NCI-H146 treated with DMSO at 0.1 percent for 48 hours (cell line): ENCODE measurements around the gene ZCCHC24.
A peak's percentile ranks its signal among the peaks of the same experiment; 100 is the strongest.
"Not testable (repeated sequence)": the region's sequence is repeated elsewhere in the genome, so short reads cannot be mapped to it uniquely, and the experiment has no call there.

Source experiments
- DNase-seq: peaks from one replicate; lab custom pipeline; 2025; ENCODE audit not compliant: unreplicated experiment; lab: John Stamatoyannopoulos, UW

The ZCCHC24 gene

DNA sequence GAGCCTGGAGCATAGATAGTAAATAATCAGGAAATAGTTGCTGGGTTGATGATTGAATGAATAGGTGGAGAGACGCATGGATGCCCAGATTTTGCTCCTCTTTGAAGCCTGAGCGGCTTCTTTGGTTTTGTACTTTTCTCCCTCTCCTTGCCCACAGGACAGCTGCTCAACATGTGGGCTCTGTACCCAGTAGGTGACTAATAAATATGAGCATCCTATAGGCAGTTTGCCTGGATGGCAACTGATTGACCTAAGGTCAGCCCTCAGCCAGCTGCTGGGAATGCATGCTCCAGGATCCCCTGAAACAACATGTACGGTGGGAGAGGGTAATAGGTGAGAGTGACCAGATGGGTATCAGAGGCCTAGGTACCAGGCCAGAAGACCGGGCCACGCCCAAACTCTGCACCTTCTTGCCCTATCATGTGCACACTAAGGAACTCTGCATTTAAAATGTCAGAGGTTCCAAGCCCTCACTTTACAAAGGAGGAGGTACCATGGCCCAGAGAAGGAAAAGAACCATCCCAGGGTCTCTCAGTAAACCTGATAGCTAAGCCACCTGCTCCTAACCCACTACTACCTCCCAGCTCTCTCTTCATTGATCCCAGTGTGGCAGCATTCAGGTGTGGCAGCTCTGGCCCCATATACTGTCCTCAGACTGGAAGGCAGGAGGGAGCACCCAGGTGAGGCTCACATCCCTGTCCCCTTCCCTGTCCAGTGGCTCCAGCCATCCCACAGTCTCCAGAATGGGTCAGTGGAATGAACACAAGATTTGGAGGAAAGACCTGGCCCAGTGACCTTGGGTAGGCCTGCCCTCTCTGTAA lies 2.7 kb upstream of the ZCCHC24 start:
- DNase-seq: no peak

DNA sequence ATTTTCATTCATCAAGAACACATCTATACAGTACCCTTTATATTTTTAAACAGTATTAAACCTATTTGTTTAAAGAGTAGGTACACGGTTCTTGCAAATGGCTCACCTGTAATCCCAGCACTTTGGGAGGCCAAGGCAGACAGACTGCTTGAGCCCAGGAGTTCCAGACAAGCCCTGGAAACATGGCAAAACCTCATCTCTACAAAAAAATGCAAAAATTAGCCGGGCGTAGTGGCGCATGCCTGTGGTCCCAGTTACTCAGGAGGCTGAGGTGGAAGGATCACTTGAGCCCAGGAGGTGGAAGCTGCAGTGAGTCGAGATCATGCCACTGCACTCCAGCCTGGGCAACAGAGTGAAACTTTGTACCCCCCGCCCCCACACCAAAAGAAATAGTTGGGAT lies 1.8 kb upstream of the ZCCHC24 start:
- DNase-seq: not testable (repeated sequence)

DNA sequence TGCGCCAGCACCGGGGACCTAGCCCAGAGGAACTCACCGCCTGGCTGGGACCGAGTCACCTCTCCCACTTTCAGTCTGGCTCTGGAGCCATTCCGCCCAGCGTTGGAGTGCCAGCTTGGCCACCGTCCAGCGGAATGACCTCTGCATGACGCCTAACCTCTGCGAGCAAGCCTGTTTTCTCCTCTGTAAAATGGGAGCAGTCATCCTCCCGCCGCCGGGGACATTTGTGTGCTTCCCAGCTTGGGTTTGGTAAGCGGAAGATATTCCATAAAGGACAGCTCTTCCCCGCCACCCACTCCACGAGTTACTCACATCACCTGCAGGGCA lies 1.3 kb upstream of the ZCCHC24 start:
- no peak for DNase-seq

DNA sequence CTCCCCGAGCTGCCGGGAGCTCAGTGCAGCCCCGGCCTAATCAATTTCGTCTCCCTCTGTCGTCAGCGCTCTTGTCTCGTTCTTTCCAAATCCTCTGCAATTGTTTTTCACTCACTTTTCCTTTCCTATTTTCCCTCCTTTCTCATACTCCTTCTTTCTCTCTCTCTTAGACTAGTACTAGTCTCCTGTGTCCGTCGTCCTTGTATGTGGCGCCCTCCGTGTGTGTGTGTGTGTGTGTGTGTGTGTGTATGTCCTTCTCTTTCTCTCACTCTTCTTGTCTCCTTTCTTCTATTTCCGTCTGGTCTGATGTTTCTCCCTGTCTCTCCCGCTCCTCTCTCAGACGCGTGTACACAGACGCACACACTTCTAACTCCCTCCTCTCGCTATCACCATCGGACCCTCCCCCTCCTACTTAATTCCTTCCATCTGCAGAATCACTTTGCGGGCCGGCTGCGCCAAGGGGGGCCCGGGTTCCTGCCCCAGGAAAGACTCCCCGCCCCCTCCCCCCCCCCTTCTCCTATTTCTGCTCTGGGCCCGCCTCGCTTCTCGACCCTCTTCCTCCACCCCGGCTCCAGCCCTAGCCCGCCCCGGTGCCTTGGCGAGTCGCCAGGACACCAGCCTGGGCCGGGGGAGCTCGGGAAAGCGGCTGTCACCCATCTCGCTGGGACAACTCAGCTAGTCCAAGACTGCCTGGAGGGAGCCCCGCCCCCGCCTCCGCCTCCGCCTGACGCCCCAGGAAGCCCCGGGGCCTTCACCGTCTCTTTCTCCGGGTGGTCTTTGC lies 743 bp upstream of the ZCCHC24 start:
- DNase-seq: peak; percentile 55

DNA sequence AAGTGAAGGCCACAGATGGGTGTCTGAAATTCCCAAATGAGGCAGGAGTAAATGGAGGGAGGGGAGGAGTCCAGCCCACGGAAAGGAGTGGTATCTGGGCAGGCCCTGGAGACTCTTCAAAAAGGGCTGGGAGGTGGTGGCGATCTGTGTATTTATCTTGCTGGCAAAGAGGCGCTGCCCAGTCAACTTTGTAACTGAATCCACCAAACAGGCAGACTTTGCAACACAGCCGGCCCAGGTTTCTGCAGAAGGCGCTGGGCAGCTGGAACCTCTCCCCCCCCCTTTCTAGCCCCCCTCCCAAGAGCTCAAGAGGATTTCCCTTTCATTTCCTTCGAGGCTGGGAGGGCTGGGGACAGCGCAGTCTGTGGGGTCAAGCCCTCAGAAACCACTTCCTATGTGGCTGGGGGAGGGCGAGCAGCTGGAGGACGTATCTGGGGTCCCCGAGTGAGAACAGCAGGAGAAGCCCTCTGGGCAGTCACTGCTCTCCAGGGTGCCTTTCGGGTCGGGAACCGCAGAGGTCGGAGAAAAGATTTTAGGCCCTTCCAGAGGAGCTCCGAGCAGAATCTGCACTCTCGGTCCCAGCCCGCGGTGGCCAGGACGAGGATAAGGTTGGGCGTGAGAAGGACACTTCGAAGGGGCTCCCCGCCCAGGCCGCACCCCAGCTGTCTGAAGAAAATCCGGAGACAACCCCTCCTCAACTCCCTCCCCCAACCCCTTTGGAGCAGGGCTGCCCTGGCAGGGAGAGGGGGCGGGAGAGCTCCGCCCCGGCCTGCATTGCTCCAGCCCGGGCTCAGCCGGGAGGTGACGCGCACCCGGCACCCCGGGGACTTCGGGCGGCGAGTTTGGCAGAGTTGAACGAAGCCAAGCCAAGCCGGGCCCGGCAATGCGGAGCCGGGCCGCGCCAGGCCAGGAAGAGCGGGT lies 965 bp downstream of the ZCCHC24 start:
- no peak for DNase-seq

DNA sequence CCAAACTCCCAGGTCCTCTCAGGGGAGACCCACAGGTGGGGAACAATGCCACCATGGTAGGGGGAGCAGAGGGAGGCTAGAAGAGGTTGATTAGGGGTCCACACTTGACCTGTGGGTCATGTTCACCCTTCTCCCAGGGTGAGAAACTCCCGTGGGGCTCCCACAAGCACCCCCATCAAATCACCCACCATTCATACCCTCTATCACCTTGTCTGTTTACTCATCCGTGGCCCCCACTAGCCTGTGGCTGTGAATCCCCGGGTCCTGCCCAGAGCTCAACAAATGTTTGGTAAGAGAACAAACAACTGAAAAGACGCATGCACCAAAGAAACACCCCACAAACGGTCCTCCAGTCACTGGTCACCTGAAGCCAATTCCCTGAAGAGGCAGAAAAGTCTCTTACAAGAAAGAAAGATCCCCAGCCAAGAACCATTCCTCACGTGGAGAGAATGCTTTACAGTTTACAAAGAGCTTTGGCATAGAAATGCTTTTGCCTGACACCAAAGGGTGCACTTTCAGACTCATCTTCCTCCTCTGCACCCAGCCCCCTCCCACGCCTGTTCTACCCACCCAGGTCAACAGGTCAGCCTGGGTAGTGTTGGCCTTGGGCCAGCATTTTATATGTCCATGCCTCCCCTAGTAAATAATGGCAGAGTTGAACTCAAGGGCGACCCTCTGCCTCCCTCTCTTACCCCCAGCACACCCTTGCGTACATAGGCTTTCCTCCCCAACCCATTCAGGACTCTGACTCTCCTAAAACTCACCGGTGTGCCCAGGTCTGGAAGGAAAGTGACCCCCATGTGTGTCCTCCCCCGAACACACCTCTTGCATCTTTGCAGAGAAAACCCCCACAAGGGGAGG lies 1.9 kb downstream of the ZCCHC24 start:
- DNase-seq: no peak

DNA sequence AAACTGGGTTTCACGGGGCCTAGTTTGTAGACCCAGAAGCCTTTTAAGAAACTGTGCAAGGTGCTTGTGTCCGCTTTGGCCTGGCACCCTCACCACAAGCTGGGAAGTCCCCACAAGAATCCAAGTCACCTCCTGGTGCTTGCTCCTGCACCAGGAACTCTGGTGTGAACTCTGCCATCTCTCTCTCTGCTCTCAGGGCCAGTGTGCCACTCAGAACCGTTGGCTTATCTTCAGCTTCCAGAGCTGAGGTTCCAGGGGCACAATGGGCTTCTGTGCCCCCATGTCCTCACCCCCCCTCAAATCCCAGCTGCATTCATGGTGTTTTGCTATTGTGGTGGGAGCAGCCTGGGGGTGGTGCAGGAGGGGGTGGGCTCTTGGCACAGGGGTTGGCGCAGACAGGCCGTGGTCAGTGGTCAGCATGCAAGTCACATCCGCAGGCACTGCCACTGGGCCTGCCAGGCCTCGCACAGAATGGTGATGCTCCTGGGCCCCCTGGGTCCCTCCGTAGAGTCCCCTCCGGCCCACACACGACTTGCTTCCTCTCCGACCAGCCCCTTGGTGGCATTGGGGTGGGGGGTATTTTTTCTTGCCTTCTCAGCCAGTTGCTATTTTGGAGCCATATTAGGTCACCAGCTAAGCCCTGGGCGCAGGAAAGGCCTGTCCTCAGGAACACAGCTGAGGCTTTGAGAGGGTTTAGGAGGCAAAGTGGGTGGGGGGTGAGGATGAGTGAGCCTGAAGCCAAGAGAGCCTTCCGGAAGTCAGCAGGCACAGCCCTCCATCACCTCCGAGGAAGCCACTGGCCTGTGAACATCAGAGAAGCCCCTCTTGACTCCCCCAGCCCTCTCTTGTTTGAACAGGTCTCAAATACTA lies 3.0 kb downstream of the ZCCHC24 start:
- no peak for DNase-seq

DNA sequence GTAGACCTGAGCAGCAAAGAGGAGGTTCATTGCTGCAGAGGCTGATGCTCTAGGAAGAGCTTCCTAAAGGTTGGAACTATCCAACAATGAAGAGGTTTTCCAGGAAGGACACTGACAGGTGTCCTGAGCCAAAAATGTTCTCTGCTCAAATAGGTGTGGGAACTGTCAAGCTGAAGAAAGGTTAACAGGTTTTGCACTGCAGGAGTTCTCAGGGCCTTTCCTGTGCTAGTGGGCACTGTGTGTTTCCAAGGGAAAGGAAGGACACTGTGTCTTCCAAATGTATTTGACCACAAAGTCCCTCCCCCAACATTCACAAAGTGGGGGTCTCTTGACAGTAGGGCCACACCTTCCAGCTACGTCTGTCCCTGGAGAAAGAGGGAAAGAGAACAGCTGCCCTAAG lies 4.0 kb downstream of the ZCCHC24 start:
- DNase-seq: no peak

DNA sequence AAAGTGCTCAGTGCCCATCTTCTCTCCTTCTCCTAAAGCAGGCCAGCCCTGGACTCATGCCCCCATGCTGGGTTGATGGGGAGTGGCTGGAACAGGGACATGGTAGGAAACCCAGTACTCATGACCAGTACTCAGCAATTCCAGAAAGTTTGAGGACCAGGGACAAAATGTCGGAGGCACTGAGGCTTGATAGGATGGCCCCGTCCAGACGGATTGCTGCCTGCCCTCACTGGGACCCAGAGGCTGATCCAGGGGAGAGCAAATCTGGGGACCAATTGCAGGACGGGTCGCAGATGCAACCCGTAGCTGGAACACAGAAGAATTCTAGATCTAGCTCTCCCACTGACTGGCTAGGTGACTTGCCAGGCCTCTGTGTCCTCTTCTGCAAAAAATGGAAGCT lies 5.1 kb downstream of the ZCCHC24 start:
- DNase-seq: no peak

DNA sequence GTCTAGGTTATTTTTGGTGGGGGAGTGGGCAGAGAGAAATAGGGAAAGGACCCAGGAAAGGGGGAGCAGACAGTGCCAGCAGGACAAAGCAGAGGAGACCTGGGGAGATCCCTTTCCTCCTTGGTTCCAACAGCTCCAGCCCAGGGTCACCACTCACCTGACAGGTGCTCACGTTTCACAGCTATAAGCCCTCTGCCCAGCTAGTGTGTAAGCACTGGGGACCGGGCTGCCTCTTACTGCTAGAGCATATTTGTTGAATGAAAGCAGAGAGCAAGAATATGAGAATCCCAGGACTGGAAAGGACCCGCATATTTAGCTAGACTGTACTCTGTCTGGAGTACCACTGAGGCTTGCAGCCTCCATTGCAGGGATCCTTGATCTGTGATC lies 6.7 kb downstream of the ZCCHC24 start:
- DNase-seq: no peak

DNA sequence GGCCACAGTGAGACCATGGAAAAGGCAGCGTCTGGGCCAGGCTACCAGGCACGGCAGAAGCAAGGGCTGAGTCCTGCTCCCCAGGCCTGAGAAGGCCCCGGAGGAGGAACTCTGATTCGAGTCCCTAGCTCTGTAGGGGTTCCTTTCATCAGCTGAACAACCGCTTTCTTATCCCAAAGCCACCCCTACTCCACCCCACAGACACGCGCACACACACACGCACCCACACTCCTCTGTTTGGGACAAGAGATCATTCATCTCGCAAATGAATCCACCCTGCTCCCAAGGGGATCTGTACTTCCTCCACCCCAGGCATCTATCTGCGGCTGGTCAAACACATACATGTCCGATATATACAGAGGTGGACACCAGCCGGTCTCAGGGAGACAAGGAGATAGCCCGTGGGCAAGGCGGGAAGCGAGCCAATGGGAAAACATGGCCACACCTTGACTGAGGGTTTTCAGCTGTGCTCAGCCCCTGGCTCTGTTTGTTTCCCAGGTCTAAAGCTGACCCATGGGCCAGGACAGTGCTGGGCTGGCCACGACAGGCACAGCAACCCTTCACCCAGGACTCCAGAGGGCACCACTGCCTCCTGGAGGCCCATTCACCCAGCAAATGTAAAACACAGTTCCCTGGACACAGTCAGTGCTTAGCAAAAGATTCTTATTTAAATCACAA lies 7.3 kb downstream of the ZCCHC24 start:
- no peak for DNase-seq

DNA sequence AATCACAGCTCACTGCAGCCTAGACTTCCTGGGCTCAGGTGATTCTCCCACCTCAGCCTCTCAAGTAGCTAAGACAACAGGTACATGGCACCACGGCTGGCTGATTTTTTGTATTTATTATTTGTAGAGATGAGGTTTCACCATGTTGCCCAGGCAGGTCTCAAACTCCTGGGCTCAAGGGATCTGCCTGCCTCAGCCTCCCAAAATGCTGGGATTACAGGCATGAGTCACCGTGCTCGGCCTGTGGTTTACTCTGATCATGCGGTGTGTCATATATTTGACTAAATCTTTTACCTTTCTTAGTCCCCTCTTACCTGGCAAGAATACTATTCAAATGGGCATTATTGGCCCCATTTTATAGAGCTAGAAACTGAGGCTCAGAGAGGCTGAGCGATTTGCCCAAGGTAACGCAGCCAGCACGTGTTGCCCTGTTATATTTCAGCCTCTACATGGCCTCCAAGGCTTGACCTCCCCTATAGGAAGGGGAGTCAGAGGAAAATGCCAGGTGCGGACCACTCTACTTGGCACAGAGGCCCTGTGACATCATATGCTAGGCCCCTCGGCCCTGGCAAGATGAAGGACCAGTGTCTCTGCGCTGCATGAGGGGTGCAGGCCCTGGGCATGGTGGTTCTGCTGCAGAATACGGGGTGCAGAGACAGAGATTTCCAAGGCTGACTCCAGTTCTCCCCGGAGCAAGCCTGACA lies 8.2 kb downstream of the ZCCHC24 start:
- DNase-seq: no peak

DNA sequence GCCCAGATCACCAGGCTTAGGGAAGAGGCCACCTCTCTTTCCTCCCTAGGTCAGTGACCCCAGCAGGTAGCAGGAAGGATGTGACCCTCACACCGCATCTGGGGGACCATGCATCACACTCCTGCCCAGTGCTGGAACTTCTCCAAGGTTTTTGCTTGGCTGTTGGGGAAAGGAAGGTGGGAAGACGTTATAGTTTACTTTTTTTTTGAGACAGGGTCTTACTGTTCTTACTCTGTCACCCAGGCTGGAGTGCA lies 8.6 kb downstream of the ZCCHC24 start:
- no peak for DNase-seq

DNA sequence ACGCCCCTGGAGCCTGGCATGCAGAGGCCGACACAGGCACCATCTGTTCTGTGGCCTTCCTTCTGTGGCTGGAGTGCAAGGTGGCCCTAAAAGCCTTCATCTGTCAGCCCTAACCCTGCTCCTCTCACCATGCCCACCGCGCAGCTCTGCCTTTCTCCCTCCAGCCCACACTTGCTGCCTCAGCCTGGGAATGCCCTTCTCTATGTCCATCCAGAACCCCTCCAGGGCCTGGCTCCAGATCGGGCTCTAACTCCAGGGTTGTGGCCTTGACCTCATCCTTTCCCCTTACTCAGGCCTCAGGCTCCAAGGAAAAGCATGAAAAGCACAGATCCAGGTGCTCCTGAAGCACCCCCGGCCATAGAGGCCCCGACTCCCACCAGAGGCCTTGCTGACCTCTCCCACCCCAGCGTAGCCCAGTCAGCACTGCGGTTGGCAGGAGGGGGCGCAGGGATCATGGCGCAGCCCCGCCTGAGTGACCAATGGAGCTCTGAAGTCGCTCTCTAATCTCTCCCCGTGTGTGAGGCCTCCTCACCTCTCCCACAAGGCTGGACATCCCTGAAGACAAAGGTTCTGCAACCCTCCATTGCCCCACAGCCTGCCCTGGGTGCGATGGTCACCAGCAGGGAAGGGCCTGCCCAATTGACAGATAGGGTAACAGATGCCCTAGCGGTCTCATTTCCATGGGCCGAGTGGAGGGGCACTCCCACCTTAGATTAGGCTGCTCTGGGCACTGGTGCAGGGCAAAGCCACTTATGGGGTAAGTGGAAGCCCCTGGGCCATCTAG lies 9.2 kb downstream of the ZCCHC24 start:
- DNase-seq: no peak

DNA sequence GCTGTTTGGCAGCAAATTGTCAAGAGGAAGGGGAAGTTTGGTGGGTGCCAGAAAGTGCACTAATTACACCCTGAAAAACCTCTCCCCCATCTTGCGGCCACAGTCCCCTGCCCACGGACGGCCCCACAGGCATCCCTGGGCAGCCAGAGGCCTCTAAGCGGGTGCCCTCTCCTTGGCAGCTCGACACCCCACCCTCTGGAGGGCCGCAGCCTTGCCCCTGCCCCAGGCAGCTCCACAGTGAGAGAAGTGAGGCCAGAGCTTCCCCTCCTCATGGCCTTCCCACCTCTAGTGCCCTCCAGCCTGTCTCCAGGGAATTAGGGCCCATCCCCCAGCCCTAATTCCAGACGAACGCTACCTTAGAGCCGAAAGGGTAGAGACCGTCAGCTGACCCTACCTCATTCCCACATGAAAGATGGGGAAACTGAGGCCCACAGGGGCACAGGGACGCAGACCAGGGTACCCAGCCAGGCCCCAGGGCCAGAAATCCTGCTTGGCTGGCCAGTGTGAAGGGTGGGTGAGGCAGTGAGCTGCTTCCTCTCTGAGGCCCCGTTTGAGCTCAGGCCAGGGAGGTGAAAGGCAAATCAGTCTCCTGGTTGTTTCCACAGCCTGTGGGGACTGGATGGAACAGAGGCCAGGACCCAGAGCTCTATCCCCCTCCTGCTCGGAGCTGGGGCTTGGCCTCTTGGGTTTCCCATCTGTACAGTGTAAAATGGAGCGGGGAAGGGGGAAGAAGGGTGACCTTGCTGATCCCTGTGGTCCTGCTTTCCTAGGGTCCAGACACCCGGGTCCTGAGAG lies 10.0 kb downstream of the ZCCHC24 start:
- DNase-seq: no peak

DNA sequence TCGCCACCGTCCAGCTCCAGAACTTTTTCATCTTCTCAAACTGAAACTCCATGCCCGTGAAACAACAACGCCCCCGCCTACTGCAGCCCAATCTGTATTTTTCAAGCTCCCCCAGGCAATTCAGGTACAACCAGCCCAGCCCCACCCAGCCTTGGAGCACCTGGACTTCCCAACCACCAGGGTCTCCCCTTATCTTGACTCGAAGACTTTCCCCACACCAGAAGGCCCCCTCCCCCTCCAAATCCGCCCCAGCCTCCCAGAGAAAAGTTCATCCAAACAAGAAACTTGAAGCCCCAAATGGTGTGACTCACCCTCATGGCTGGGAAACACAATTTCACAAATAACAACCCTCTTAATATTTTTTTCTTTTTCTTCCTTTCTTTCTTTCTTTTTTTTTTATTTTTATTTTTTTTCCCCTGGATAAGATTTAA lies 10.6 kb downstream of the ZCCHC24 start:
- no peak for DNase-seq

DNA sequence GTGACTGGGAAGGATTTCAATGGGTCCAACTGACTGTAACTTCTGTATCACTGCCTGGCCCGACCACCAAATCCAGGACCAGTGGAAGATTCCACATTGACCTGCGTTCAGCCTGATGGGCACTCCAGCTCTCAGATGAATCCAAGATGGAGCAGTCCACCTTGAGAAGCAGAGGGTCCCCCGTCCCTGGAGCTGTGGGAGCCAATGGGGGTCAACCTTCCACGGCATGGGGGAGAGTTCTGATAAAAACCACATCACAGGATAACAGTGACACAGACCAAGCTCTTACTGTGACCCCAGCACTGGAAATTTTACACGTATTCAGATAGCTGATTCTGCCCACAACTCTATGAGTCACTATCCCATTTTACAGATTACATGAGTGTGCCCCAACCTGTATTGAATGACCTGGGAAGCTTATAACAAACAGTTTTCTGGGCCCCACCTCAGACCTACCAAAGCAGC lies 11.2 kb downstream of the ZCCHC24 start:
- no peak for DNase-seq
